GM19351 (cell line): Measurements from ENCODE around the gene CKS2.

Experiments
- ATAC-seq: cut with Tn5 transposase; IDR thresholded peaks from one replicate; pipeline ENCODE4 v1.9.1; 2021; ENCODE audit warnings: mild to moderate bottlenecking, moderate library complexity; ENCODE audit not compliant: unreplicated experiment

CKS2 gene

DNA sequence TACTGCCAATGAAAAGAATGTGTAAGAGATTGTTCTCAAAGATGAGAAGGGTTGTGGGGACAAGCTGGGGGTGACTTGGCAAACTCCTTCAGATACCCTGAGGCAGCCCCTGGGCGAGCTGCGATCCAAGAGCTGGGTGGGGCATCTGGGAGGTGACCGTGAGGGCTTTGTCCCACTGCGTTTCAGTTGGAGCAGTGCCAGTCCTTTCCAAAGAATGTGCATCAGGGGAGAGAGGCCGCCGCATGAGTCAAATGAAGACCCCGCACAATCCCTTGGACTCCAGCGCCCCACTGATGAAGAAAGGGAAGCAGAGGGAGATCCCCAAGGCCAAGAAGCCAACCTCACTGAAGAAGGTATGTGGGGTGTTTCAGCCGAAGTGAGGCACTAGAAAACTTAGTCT, 35.7 kb downstream of the CKS2 start:
- no peak for ATAC-seq

DNA sequence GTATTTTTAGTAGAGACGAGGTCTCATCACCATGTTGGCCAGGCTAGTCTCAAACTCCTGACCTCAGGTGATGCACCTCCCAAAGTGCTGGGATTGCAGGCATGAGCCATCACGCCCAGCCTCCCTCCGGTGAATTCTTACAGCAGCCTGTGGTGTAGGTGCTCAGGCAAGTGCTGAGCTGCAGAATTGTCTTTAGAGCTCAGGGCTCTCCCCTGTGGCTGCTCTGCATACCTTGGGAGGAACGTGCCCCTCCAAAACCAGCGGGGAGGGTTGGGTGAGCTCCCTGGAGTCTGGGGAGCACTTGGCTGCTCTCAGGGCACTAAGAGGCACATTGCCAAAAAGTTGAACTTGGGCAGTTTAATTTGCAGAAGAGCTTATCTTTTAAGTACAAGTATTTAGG, 36.7 kb downstream of the CKS2 start:
- no peak for ATAC-seq

DNA sequence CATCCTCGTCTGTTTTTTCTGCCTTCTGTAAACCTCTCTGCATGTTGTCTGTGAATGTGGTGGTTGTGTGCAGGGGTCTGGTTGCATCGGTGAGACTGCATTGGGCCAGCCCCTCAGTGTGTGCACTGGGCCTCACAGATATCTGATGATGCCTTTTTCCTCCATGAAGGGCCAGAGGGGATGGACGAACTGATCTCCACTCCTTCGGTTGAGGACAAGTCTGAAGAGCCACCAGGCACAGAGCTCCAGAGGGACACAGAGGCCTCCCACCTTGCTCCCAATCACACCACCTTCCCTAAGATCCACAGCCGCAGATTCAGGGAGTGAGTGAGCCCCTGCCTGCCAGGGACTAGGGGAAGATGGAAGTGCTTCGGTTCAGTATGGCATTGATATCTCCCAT, 38.6 kb downstream of the CKS2 start:
- ATAC-seq, result no peak

DNA sequence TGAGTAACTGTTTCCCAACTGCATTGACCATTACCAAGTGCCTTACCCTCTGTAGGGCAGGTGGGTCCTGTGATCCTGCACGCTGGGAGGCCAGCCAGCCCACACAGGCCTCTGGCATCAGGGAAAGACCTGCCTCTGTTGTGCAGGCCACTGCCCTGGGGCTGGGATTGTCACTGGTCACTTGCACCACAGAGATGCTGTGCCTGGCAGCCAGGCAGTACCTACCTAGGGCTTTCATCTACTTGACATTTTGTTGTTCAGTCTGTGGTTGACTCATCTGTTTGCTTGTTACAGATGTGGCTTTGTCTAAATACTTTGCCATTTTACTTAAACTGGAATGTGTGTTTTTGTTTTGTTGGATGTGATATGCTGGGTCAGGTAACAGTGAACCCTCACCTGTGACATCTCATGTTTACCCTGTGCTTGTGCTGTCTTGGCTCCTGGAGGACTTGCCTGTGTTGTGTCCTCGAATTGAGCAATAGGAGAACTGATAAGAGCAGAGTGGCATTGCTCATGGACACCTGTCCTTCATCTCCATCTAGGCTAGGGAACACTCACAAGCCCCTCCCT, 40.1 kb downstream of the CKS2 start:
- ATAC-seq, result no peak

DNA sequence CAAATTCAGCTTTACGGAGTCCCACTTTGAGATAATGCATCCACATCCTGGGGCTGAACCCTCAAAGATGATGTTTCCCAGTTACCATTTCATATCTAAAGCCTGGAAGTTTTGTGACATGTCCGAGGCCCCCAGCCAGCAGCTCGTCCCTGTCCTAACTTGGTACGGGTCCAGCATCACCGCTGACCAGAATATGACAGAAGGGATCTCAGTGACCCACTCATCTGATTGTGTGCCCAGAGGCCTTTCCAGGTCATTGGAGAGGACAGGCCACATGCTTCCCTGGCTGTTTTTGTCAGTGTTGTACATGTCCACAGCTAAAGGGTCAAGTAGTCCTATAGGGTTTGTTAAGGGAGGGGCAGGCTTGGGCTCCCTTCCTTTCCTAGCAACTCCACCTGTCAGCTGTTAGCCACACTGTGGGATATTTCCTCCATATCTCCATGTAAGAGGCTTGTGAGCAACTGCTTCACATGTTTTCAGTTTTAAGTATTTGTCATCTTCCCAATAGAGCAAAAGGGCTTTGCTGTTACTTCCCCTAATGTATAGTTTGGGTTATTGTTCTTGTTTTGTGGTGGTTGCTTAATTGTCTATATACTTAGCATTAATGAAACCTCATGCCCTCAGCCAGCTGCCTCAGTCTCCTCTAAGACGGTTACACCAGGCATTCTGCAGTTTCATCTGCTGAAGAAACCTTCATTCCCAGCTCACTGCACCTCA, 40.7 kb downstream of the CKS2 start:
- ATAC-seq, result no peak

DNA sequence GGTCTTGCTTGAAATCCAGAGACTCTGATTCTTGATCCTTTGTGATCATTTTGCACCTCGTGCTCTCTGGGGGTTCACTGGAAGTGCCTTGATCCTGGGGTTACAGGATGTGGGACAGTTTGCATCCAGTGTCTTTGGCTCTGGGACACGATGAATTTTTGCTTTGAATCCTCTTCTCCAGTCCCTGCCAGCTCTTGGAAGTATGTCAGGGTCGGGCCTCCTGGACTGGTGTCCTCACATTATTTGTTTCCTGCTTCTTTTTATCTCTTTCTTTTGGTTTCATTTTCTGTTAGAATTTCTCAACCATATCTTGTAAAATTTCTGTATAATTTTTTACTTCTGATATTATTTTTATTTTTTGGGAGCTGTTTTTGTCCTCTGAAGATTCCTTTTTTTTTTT, 41.5 kb downstream of the CKS2 start:
- ATAC-seq, result no peak

DNA sequence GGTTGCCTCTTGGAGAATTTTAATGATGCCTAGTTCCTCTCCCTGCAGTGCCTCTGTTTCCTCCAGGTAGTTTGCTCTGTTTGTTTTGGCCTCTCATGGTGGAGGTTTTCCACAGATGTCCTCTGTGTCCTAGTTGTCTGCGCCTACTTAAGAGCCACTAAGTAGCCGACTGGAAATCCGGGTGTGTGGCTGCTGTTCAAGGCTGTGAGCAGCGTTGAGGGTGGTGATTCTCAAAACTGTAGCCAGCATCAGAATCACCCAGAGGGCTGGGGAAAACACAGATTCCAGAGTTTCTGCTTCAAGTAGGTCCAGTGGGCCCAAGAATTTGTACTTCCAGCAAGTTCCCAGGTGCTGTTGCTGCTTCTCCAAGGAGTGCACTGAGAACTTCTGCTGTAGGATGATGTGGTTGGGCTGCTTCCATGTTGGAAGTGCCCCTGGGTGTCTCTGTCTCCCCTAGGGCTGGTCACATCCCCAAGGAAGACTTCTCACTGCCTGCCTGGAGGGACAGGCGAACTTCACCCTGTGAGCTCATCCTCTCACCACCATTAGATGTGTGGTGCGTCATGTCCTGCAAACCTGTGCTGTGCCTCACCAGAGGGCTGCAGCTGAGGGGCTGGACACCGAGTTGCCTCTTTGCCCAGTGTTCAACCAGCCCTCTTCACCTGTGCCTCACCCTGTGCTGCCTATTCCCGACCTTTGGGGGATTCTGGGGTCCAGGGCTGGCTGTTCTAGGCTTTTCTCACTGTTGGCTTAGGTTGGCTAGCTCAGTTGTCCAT, 42.1 kb downstream of the CKS2 start:
- no peak for ATAC-seq

DNA sequence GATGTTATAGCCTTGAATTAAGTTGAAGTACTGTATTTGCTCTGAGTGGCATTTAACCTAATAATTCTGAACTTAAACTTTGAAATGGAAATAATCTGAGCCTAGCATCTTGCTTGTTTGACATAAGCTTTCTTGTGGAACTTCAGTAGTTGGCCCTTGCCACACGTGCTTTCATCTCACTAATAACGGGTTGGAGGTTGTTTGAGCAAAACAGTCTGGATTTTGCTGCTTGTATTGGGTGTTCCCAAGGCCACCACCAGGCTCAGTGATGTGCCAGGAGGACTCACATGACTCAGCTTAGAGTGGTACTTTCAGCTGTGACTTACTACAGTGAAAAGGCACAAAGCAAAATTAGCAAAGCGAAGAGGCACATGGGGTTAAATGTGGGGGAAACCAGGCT, 43.0 kb downstream of the CKS2 start:
- ATAC-seq, result no peak

DNA sequence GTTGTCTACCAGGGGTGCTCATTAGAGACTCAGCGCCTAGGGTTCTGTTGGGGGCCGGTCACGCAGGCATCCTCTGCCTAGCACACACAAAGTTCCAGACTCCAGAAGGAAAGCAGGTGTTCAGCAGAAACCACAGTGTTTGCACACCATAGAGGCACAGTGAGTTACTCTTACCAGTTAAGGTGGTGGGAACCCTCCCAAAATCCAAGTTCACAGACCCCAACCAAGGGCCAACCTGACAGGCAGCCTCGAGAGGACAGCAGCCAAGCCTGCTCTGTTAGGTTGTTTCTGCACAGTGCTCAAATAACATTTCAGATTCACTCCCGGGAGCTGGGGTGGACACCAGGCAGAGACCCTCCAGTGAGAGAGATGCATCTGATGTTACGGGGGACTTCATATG, 43.5 kb downstream of the CKS2 start:
- no peak for ATAC-seq

DNA sequence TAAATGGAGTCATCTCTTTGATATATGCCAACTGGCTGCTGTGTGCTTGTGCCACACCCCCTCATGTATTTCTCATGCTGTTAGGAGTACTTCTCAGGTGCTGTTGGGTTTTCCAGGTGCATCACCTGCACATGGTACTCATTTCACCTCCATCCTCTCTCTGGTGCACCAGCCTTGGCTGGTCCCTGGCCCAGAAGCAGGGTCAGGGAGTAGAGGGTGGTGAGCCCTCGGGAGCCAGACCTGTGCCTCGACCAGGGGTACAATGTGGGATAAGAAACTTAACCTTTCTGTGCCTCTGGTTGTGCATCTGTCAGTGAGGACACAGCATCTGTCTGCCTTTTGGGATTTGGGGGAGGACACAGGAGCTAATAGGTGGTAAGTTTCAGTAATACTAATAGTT, 45.8 kb downstream of the CKS2 start:
- ATAC-seq, result no peak

DNA sequence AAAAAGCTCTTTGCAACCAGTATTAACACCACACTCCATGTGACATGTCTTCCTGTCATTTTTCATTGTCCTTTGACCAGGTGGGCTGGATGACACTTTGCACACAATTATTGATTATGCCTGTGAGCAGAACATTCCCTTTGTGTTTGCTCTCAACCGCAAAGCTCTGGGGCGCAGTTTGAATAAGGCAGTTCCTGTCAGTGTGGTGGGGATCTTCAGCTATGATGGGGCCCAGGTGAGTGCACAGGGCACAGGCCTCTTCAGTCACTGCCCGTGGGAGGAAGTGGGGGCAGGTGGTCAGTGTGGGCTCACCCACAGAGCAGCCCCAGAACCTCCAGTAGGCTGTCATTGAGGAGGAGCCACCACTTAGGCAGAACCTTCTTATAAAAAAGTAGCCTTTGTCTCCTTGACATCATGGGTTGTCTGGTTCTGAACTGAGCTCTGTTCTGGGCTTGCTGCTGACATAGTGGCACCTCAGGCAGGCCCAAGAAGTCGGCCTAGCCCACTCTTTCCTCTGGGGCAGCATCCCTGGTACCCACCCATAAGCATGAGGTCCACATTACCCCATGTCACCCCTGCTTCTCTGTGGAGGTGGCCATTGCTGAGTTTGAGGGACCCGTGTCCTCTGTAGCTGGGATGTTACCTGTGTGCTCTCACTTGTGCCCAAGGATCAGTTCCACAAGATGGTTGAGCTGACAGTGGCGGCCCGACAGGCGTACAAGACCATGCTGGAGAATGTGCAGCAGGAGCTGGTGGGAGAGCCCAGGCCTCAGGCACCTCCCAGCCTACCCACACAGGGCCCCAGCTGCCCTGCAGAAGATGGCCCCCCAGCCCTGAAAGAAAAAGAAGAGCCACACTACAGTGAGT, 46.6 kb downstream of the CKS2 start:
- no peak for ATAC-seq

DNA sequence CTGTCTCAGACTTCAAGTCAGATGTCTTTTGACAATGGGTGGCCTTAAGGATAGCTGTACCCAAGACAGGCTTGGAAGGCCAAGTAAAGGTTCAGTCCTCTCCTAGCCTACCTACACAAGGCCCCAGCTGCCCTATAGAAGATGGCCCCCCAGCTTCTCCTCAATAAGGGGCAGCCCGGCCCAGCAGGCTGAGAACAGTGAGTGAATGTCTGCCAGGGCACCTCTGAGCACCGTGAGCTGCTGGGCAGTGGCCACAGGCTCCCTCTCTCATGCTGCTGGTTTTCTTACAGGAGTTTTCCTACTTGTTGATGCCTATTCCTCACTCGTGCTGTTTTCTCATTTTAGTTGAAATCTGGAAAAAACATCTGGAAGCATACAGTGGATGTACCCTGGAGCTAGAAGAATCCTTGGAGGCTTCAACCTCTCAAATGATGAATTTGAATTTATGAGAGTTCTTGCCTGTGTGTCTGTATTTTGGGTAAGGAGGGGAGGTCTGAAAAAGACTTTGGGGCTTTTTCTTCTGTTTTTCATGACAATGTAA, 47.5 kb downstream of the CKS2 start:
- ATAC-seq, result no peak

DNA sequence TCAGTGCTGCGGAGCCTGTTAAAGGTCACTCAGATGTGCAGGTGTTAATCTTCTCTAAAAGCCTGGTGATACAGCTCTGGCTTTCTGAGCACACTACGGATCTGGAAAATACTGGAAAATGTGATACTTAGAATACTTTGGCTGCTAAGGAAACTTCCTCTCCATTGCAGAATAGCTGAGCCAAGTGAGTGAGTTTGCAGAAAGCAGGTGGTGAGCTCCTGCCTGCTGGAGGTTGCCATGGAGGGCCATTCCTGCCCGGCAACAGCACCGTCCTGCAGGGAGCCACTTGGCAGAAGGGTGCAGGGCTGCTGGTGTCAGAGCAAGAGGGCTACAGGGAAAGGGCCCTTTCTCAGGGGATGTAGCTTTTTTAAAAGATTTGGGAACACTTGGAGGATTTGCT, 48.0 kb downstream of the CKS2 start:
- ATAC-seq, result no peak

DNA sequence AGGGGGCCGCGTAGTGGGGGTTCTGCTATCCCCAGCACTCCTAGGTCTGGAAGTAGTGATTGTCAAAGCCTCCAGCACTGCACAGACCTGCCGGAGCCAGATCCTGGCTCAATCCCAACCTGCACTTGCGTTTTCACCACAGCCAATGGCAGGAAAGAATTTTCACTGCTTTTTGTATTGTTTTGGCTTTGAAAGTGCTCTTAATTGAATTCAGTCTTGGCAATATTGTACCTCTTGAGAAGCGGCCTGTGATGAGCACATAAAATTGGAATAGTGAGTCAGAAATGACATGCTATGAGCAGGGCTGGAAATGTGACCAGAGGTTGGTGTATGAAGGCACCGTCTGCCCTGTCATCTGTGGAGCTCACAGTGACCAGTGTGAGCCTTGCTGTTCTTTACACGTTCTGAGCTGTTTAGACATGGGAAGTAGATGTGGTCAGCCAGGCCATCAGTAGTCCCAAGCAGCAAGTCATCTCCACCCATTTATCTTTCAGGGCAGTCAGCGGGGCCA, 48.8 kb downstream of the CKS2 start:
- no peak for ATAC-seq

DNA sequence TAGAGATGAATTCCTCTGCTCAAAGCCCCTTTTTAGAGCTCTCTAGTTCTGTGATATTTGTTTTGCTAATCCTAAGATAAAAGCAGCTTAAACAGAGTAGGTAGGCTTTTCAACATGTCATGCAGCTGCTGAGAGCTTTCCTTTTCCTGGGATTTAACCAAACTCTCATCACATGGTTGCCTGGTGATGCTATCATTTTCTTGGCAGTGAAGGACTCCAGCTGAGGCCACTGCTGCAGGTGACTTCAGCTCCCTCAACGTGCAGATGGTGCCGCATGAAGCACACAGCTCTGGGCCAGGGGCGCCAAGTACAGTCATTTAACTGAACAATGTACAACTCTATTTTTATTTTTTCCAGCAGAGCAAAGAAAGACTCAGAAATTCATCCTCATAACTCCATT, 49.5 kb downstream of the CKS2 start:
- ATAC-seq, result no peak

DNA sequence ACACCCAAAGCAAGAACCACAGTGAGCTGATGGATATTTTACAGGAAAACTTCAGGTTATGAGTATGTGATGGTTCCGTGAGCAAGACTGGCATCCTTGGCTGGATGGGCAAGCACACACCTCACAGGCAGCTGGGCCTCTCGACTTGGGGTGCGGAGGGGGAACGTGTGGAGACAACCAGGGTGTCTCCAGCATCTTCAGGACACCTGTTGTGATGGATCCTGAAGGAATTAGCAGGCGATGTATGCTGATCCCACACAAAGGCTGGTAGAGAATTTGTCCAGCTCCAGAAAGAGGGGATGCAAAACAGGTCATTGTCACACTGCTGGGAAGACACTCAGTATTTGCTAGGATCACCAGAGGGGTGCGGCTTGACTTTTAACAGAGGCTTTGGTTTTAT, 50.0 kb downstream of the CKS2 start:
- no peak for ATAC-seq

DNA sequence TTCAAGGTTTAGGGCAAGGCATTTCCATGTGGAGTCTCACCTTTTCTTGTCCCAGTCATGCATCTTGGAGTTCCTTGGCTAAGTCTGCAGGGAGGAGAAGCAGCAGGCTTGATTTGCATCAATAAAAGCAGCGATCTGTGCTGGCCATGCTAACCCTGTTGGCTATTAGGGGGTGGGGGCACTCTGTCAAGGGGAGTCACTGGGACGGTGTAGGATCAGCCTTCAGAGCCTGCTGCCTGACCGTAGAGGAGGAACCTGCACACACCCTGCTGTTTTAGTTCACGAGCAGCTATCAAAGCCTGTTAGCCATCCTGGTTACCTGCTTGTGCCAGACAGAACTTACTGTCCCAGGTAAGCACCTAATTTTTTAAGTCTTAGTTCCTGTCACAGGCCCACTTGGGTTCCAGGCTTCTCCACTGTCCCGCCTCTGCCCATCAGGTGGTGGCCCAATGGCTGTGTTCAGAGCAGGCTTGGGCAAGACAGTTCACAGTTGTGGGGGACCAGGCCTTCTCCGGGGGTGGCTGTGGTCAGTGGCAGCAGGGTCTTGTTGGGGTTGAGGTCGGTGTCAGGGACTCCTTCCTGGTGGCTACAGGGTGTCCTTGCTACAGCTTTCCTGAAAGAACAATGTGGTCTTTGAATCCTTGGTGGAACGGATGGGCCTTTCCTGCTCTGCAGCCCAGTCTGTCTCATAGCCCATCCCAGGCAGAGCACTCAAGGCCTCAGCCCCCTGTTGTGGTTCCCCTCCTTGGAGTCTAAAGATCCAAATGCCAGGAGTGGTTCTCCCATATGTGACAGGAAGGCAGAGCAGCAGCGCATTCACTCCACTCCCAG, 51.0 kb downstream of the CKS2 start:
- ATAC-seq, result no peak

DNA sequence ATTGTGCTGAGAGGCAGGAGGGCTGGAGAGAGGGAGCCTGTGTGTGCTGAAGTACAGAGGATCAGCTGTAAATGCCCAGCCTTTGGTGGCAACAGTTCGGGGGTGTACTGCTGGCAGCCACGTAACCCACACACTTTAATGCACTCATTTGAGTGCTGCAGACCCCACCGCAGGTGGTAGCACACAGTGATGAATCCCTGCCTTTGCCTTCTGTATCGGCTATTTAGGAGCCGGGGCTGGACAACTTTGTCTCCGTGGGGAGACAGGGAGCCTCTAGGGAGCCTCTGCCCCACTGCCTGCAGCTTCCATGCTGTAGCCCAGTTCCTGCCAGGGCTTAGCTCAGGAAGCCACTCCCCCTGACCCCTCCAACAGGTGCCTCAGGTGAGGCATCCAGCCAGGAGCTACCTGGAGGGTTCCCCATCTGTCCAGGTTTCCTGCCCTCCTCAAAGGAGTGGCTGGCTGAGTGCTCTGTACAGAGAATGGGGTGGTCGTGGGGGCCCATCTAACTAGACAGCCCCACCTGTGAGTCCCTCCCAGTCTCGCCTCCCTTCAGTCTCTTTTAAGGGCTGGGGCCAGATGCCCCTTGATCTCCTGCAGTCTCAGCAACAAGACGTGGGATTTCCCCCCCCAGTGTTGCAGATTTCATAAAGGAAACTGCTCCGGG, 51.8 kb downstream of the CKS2 start:
- ATAC-seq, result no peak

DNA sequence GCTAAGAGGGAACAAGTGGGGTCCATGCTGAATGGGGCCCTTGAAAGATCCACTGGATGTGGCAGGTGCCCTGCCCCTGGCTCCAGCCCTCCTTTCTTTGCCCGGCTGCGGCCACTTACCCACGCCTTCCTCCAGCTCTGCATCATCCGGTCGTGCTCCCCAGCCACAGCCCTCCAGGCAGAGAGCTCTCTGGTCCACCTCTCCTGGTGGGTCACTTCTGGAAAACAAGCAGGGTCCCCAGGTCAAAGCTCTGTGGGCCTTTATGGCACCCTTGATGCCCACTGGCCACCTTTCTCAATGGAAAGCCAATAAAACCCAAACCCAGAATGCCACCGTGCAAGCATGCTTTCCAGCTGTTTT, 52.3 kb downstream of the CKS2 start:
- ATAC-seq, result no peak
